Subcutaneous preadipocyte (primary cell): ENCODE measurements around the gene RTN3. TPM values are rescaled to one million over a fixed set of nuclear protein-coding genes. Genes with fewer than 3 reads are reported as not detected.

ENCODE experiments used
- small RNA-seq: library from RNA; depleted of rRNA; stranded (forward); fragments of <200 nt; gene quantifications from one replicate; pipeline ENCODE3, GENCODE V24; 2012
- total RNA-seq: library from RNA; depleted of rRNA; stranded (reverse); fragments of >200 nt; gene quantifications from 2 replicates; pipeline ENCODE4 v1.2.3, GENCODE V29; 2012

The RTN3 gene, protein sequence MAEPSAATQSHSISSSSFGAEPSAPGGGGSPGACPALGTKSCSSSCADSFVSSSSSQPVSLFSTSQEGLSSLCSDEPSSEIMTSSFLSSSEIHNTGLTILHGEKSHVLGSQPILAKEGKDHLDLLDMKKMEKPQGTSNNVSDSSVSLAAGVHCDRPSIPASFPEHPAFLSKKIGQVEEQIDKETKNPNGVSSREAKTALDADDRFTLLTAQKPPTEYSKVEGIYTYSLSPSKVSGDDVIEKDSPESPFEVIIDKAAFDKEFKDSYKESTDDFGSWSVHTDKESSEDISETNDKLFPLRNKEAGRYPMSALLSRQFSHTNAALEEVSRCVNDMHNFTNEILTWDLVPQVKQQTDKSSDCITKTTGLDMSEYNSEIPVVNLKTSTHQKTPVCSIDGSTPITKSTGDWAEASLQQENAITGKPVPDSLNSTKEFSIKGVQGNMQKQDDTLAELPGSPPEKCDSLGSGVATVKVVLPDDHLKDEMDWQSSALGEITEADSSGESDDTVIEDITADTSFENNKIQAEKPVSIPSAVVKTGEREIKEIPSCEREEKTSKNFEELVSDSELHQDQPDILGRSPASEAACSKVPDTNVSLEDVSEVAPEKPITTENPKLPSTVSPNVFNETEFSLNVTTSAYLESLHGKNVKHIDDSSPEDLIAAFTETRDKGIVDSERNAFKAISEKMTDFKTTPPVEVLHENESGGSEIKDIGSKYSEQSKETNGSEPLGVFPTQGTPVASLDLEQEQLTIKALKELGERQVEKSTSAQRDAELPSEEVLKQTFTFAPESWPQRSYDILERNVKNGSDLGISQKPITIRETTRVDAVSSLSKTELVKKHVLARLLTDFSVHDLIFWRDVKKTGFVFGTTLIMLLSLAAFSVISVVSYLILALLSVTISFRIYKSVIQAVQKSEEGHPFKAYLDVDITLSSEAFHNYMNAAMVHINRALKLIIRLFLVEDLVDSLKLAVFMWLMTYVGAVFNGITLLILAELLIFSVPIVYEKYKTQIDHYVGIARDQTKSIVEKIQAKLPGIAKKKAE
- 74.6 and 74.7 TPM in 2 replicates for total RNA-seq

GRCh38 chr11:63681321-63682065 is at the start of gene RTN3:
TSS of gene RTN3 (plus strand) at chr11:63681500. CDS start at chr11:63681637, 137 bp downstream.

DNA sequence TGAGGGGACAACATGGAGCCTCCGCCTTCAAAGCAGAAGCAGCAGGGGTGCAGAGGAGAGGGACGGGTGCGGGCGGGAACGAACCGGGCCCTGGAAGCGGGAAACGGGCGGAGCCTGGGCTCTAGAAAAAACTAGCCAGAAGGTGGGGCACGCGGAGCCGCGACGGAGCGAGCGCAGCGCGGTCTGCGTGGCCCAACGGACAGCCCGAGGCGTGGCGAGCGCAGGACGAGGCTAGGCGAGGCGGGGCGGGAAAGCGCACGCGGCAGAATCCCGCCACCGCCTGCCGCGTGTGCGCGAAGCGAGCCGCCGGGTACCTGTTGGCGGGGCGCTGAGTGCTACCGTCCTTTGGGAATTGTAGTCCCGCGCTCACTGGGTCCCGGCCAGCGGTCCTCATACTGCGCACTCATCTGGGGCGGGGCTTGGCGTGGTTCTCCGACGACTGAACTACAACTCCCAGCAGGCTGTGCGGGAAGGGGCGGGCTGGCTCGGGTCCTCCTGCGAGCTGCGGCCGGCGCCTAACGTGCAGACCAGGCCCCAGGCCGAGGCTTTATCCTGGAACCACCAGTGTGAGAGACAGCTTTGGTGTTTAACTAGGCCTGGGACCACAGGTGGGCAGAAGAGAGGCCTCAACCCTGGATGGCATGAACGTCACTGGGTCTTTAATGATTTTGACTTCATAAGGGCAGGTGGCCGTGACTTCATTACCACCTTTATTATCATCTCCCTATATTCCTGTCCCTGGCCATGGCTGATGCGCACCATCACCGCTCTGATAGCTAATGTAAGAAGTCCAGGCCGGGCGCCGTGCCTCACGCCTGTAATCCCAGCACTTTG is 9.8 kb upstream of the RTN3 start, which contains the start of gene ATL3:
ATL3 (minus strand) TSS at position 55 of the 834 bp plus-strand sequence; CDS start at position 14, 41 bp downstream.

GRCh38 chr11:63768237-63769041 is 87.1 kb downstream of the RTN3 start, which contains the start of gene ZFTA:
TSS of gene ZFTA (minus strand) at chr11:63768775. CDS start at chr11:63768622, 153 bp downstream.

Small RNAs within 50 kb of the gene (small RNA-seq; reads per million reads assigned to genes)
- gene AP000753.3 (not detected), gene RN7SL596P (not detected)

Other genes with a start within 250 kb of the RTN3 start
- under 0.01 and 0.73 TPM in 2 replicates for gene PLAAT5, start 190.3 kb upstream of the RTN3 start, total RNA-seq
- under 0.01 and 0.20 TPM in 2 replicates for gene LGALS12, start 175.4 kb upstream of the RTN3 start, total RNA-seq
- 2.3 and 4.8 TPM in 2 replicates for gene PLAAT4, start 144.7 kb upstream of the RTN3 start, total RNA-seq
- gene PLAAT2, start 118.1 kb upstream of the RTN3 start, total RNA-seq: not detected in 2 replicates
- gene PLAAT3, start 67.1 kb upstream of the RTN3 start, total RNA-seq: 14.9 and 16.2 TPM in 2 replicates
- 129 and 159 TPM in 2 replicates for gene ATL3, start 10.1 kb upstream of the RTN3 start, total RNA-seq
- gene ZFTA, start 87.3 kb downstream of the RTN3 start, total RNA-seq: 9.6 and 22.5 TPM in 2 replicates
- gene SPINDOC, start 132.0 kb downstream of the RTN3 start, total RNA-seq: 14.0 and 16.4 TPM in 2 replicates
- 11.0 and 15.2 TPM in 2 replicates for gene MARK2, start 157.6 kb downstream of the RTN3 start, total RNA-seq
- gene RCOR2, start 235.7 kb downstream of the RTN3 start, total RNA-seq: 1.8 and 2.7 TPM in 2 replicates